ENCODE results near the gene MAGOHB. TPM values are rescaled to one million over a fixed set of nuclear protein-coding genes. Genes with fewer than 3 reads are reported as not detected.

The MAGOHB gene
- total RNA-seq, 1 experiment from 2014 or later, result 65.2 TPM

DNA sequence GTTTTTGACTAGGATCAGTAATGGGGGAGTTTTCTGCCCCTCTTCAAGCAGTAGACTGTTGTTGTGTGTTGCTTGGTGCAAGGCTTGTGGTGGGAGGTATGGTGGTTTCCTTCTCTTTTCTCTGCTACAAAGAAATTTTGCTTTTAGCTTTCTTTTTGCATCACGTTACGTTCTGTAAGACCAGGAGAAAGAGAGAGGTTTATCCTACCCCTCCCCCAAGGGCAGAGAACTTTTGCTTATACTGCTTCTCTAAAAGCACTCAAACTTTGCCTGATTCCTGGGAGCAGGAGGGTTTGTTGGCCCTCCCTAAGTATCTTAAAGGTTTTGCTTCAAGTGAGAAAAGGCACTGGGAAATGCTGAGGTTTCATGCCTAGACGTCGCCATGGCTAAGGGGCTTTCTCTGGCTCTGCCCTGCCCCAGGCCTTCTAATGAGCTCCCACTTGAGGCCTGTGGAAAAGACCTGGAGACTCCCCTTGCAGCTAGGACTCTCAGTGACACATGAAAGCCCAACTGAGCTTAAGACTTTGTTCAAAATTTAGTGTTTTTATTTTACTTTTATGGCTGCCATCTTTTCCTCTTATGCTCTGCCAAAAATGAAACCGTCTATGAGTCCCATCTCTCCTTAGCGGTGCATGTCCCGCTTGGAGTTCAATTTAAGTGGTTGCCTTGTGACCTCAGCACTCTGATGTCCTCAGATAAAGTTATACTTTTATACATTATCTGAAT, 58.5 kb downstream of the MAGOHB start:
- no peak for DNase-seq
- Histone ChIP-seq H3K9me3 (replicated peaks) (no peaks in the 10 kb centered on the region), H3K36me3 (no peaks in the 10 kb centered on the region), H3K4me1 (no peaks in the 10 kb centered on the region), H3K4me3 (no peak overlapping the region), H3K27ac (no peak overlapping the region), H3K27me3 (no peaks in the 10 kb centered on the region)

DNA sequence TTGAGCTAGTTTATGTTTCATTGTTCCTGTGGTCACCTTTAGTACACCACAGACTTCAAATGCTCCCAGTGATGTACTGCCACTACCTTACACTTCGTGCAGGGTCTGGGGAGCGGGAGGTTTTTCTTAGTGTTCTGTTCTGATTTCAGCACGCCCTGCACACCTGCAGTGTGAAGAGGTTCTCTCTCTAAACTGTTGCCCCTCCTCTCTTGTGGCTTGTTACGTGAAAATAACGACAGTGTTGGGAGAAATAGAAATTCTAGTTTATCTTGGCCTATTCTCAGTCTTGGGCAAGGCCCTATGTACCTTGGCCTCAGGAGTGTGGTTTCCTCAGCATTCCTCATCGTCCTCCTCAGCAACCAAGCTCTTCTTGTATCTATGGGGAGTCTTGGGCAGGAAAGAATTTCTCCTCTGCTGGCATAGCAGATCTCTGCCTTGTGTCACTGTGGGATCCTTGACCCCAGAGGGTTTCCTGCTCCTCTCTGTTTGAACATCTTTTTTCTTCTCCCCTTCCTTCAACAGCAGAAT, 59.1 kb downstream of the MAGOHB start:
- no peaks in the 10 kb centered on the region for H3K36me3 ChIP-seq

More for the DNA sequence above, 59.1 kb downstream of the MAGOHB start:
- H3K9me3 ChIP-seq (replicated peaks), result no peaks in the 10 kb centered on the region
- no peaks in the 10 kb centered on the region for H3K4me1 ChIP-seq
- no peaks in the 10 kb centered on the region for H3K27me3 ChIP-seq
- DNase-seq, result no peak
- no peak overlapping the region for H3K27ac ChIP-seq
- no peak overlapping the region for H3K4me3 ChIP-seq

Other genes starting within 250 kb of the MAGOHB start
- not detected in 2 replicates for gene KLRK1, start 223.6 kb downstream of the MAGOHB start, total RNA-seq (2014; rRNA removed; shearing (Covaris generic))
- gene KLRC4, start 203.9 kb downstream of the MAGOHB start, total RNA-seq (2014; rRNA removed; shearing (Covaris generic)), result not detected in 2 replicates
- not detected in 2 replicates for gene KLRC3, start 193.0 kb downstream of the MAGOHB start, total RNA-seq (2014; rRNA removed; shearing (Covaris generic))
- not detected in 2 replicates for gene KLRC2, start 177.6 kb downstream of the MAGOHB start, total RNA-seq (2014; rRNA removed; shearing (Covaris generic))
- not detected in 2 replicates for gene KLRC1, start 160.2 kb downstream of the MAGOHB start, total RNA-seq (2014; rRNA removed; shearing (Covaris generic))
- gene EIF2S3B, start 107.7 kb downstream of the MAGOHB start, total RNA-seq (2014; rRNA removed; shearing (Covaris generic)), result 12.9 and 13.7 TPM in 2 replicates
- not detected in 2 replicates for gene STYK1, start 60.4 kb upstream of the MAGOHB start, total RNA-seq (2014; rRNA removed; shearing (Covaris generic))
- gene YBX3, start 109.7 kb upstream of the MAGOHB start, total RNA-seq (2014; rRNA removed; shearing (Covaris generic)), result 157 and 159 TPM in 2 replicates
- gene TAS2R7, start 189.0 kb upstream of the MAGOHB start, total RNA-seq (2014; rRNA removed; shearing (Covaris generic)), result 0.12 TPM in 1 of 2 replicates, not detected in the other
- not detected in 2 replicates for gene TAS2R8, start 193.7 kb upstream of the MAGOHB start, total RNA-seq (2014; rRNA removed; shearing (Covaris generic))
- gene TAS2R9, start 196.6 kb upstream of the MAGOHB start, total RNA-seq (2014; rRNA removed; shearing (Covaris generic)), result 0.15 and 0.16 TPM in 2 replicates
- 0.63 and 1.4 TPM in 2 replicates for gene TAS2R10, start 212.7 kb upstream of the MAGOHB start, total RNA-seq (2014; rRNA removed; shearing (Covaris generic))
- gene PRR4, start 235.9 kb upstream of the MAGOHB start, total RNA-seq (2014; rRNA removed; shearing (Covaris generic)), result 3.3 TPM in 2 replicates

Measured in SJCRH30 (cell line).